Measurements from ENCODE around the gene ACAA1.
"Not testable (repeated sequence)": the region's sequence is repeated elsewhere in the genome, so short reads cannot be mapped to it uniquely, and the experiment has no call there.

ACAA1 gene

GRCh38 chr3:38163117-38163840 lies 26.4 kb upstream of the ACAA1 start:
- no peak overlapping the region for H3K9ac ChIP-seq
- no peak overlapping the region for H3K4me2 ChIP-seq
- no peak overlapping the region for H3K4me3 ChIP-seq (IDR thresholded peaks at IDR 0.05; ENCODE audit: insufficient read depth, low read depth, low read length)
- no peak overlapping the region for H3K27ac ChIP-seq
- peaks cover 2% of the 10 kb centered on the region for H3K4me1 ChIP-seq (ENCODE audit: low read depth, poor library complexity, severe bottlenecking)
- H2AFZ ChIP-seq (ENCODE audit: low read depth), result no peak overlapping the region
- TF ChIP-seq, protein P1, sequence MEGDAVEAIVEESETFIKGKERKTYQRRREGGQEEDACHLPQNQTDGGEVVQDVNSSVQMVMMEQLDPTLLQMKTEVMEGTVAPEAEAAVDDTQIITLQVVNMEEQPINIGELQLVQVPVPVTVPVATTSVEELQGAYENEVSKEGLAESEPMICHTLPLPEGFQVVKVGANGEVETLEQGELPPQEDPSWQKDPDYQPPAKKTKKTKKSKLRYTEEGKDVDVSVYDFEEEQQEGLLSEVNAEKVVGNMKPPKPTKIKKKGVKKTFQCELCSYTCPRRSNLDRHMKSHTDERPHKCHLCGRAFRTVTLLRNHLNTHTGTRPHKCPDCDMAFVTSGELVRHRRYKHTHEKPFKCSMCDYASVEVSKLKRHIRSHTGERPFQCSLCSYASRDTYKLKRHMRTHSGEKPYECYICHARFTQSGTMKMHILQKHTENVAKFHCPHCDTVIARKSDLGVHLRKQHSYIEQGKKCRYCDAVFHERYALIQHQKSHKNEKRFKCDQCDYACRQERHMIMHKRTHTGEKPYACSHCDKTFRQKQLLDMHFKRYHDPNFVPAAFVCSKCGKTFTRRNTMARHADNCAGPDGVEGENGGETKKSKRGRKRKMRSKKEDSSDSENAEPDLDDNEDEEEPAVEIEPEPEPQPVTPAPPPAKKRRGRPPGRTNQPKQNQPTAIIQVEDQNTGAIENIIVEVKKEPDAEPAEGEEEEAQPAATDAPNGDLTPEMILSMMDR (conservative IDR thresholded peaks at IDR 0.05; ENCODE audit: low read depth, low read length), result no peak
- H3K36me3 ChIP-seq (ENCODE audit: insufficient read depth), result no peaks in the 10 kb centered on the region
- no peaks in the 10 kb centered on the region for H3K27me3 ChIP-seq (ENCODE audit: insufficient read depth, low read depth)
- peaks cover 19% of the 10 kb centered on the region for H3K79me2 ChIP-seq (ENCODE audit: insufficient read depth, low read depth)
- H4K20me1 ChIP-seq (ENCODE audit: insufficient read depth), result no peaks in the 10 kb centered on the region

DNA sequence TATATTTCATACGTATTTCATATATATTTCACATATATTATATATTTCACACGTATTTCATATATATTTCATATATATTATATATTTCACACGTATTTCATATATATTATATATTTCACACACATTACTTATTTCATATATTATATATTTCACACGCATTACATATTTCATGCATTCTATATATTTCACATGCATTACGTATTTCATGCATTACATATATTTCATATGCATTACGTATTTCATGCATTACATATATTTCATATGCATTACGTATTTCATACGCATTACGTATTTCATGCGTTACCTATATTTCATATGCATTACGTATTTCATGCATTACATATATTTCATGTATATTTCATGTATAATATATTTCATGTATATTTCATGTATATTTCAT lies 23.8 kb upstream of the ACAA1 start:
- H4K20me1 ChIP-seq (ENCODE audit: insufficient read depth); H3K27ac ChIP-seq; H3K27me3 ChIP-seq (ENCODE audit: insufficient read depth, low read depth); H2AFZ ChIP-seq (ENCODE audit: low read depth); H3K4me3 ChIP-seq (IDR thresholded peaks at IDR 0.05; ENCODE audit: insufficient read depth, low read depth, low read length); H3K4me1 ChIP-seq (ENCODE audit: low read depth, poor library complexity, severe bottlenecking); H3K4me2 ChIP-seq; H3K9ac ChIP-seq; H3K36me3 ChIP-seq (ENCODE audit: insufficient read depth); H3K79me2 ChIP-seq (ENCODE audit: insufficient read depth, low read depth): not testable (repeated sequence)

DNA sequence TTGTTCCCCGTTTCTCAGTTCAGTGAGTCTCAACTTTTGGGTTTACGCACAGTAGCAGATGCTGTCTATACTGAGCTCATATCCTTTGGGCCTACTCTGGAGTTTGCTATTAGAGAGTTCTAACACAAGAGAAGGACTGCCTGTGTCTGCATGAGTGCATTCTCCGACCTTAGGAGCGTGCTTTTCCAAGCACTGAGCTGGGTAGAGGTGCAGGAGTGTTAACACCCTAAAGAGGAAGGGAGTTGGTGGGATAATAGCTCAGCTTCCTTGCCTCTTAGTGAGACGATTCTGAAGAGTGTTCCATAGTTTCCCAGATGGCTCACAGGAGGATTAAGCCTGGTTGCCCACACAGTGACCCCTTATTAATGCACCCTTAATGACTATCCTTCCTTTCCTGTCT lies 21.5 kb upstream of the ACAA1 start:
- TF ChIP-seq, protein P1 (conservative IDR thresholded peaks at IDR 0.05; ENCODE audit: low read depth, low read length), result no peak
- Histone ChIP-seq H3K9ac (no peak overlapping the region), H3K27ac (no peak overlapping the region), H3K4me3 (IDR thresholded peaks at IDR 0.05; ENCODE audit: insufficient read depth, low read depth, low read length) (no peak overlapping the region), H3K4me2 (no peak overlapping the region), H3K79me2 (ENCODE audit: insufficient read depth, low read depth) (no peaks in the 10 kb centered on the region), H3K4me1 (ENCODE audit: low read depth, poor library complexity, severe bottlenecking) (no peaks in the 10 kb centered on the region), H3K36me3 (ENCODE audit: insufficient read depth) (no peaks in the 10 kb centered on the region), H3K27me3 (ENCODE audit: insufficient read depth, low read depth) (no peaks in the 10 kb centered on the region), H2AFZ (ENCODE audit: low read depth) (no peak overlapping the region), H4K20me1 (ENCODE audit: insufficient read depth) (no peaks in the 10 kb centered on the region)

- Histone ChIP-seq H3K4me3 (IDR thresholded peaks at IDR 0.05; ENCODE audit: insufficient read depth, low read depth, low read length) (no peak overlapping the region), H3K9ac (no peak overlapping the region), H3K4me1 (ENCODE audit: low read depth, poor library complexity, severe bottlenecking) (no peaks in the 10 kb centered on the region), H3K27me3 (ENCODE audit: insufficient read depth, low read depth) (no peaks in the 10 kb centered on the region), H3K36me3 (ENCODE audit: insufficient read depth) (no peaks in the 10 kb centered on the region), H2AFZ (ENCODE audit: low read depth) (no peak overlapping the region), H3K79me2 (ENCODE audit: insufficient read depth, low read depth) (no peaks in the 10 kb centered on the region), H3K27ac (no peak overlapping the region), H4K20me1 (ENCODE audit: insufficient read depth) (no peaks in the 10 kb centered on the region), H3K4me2 (no peak overlapping the region)
- TF ChIP-seq, protein P1 (conservative IDR thresholded peaks at IDR 0.05; ENCODE audit: low read depth, low read length), result no peak
Measured at GRCh38 chr3:38157595-38157994, 20.7 kb upstream of the ACAA1 start.

GRCh38 chr3:38157117-38157516 lies 20.2 kb upstream of the ACAA1 start:
- Histone ChIP-seq H3K9ac (no peak overlapping the region), H2AFZ (ENCODE audit: low read depth) (no peak overlapping the region), H3K36me3 (ENCODE audit: insufficient read depth) (no peaks in the 10 kb centered on the region), H3K4me1 (ENCODE audit: low read depth, poor library complexity, severe bottlenecking) (no peaks in the 10 kb centered on the region), H3K4me3 (IDR thresholded peaks at IDR 0.05; ENCODE audit: insufficient read depth, low read depth, low read length) (no peak overlapping the region), H3K4me2 (no peak overlapping the region), H3K27me3 (ENCODE audit: insufficient read depth, low read depth) (no peaks in the 10 kb centered on the region), H4K20me1 (ENCODE audit: insufficient read depth) (no peaks in the 10 kb centered on the region), H3K79me2 (ENCODE audit: insufficient read depth, low read depth) (no peaks in the 10 kb centered on the region), H3K27ac (no peak overlapping the region)
- TF ChIP-seq, protein P1 (conservative IDR thresholded peaks at IDR 0.05; ENCODE audit: low read depth, low read length), result no peak

All from KMS-11 (cell line).